Rectal smooth muscle tissue (tissue), 1 donor: ENCODE data around the gene TLR5.

Source experiments
- H3K27ac ChIP-seq: one replicate; pipeline ENCODE4 v1.7.0; 2013; ENCODE audit warnings: low read depth, low read length, inconsistent platforms
- H3K27me3 ChIP-seq: one replicate; pipeline ENCODE4 v1.7.0; 2013; ENCODE audit warnings: low read length; ENCODE audit not compliant: control insufficient read depth, insufficient read depth
- H3K36me3 ChIP-seq: one replicate; pipeline ENCODE4 v1.7.0; 2013; ENCODE audit warnings: low read length; ENCODE audit not compliant: control insufficient read depth, insufficient read depth
- H3K4me1 ChIP-seq: one replicate; pipeline ENCODE4 v1.7.0; 2013; ENCODE audit warnings: low read length; ENCODE audit not compliant: control insufficient read depth, insufficient read depth
- H3K4me3 ChIP-seq: one replicate; pipeline ENCODE4 v1.7.0; 2013; ENCODE audit warnings: low read length
- H3K9ac ChIP-seq: one replicate; pipeline ENCODE4 v1.7.0; 2013; ENCODE audit warnings: low read length

TLR5 gene

GRCh38 chr1:223142795-223143536, at the start of gene TLR5:
Gene TLR5, minus strand, starts transcription at chr1:223143248. Its CDS starts 30,217 bp downstream, at chr1:223113031.
- Histone ChIP-seq H3K9ac (peak within 1 kb of the TSS; percentile 45), H3K4me3 (peak within 1 kb of the TSS; percentile 75), H3K27ac (peak within 1 kb of the TSS; percentile 51), H3K27me3 (no peaks in the 10 kb centered on the region), H3K4me1 (peaks cover 10% of the 10 kb centered on the region), H3K36me3 (no peaks in the 10 kb centered on the region)

- no peaks in the 10 kb centered on the region for H3K4me1 ChIP-seq
- H3K27ac ChIP-seq, result no peak overlapping the region
- no peaks in the 10 kb centered on the region for H3K36me3 ChIP-seq
- H3K27me3 ChIP-seq, result no peaks in the 10 kb centered on the region
- no peak overlapping the region for H3K4me3 ChIP-seq
- no peak overlapping the region for H3K9ac ChIP-seq
Measured at GRCh38 chr1:223189903-223190724, 47.1 kb upstream of the TLR5 start.

- no peaks in the 10 kb centered on the region for H3K36me3 ChIP-seq
- no peaks in the 10 kb centered on the region for H3K27me3 ChIP-seq
- H3K9ac ChIP-seq, result no peak overlapping the region
- H3K4me3 ChIP-seq, result no peak overlapping the region
- H3K27ac ChIP-seq, result no peak overlapping the region
- H3K4me1 ChIP-seq, result no peaks in the 10 kb centered on the region
Measured at GRCh38 chr1:223189525-223189902, 46.5 kb upstream of the TLR5 start.

- H3K27ac ChIP-seq, result no peak overlapping the region
Measured at GRCh38 chr1:223188618-223189356, 45.7 kb upstream of the TLR5 start.

GRCh38 chr1:223186800-223187199, 43.8 kb upstream of the TLR5 start:
- no peak overlapping the region for H3K4me3 ChIP-seq
- no peaks in the 10 kb centered on the region for H3K27me3 ChIP-seq
- no peaks in the 10 kb centered on the region for H3K36me3 ChIP-seq
- no peak overlapping the region for H3K9ac ChIP-seq
- no peak overlapping the region for H3K27ac ChIP-seq
- no peaks in the 10 kb centered on the region for H3K4me1 ChIP-seq

More at GRCh38 chr1:223188618-223189356, 45.7 kb upstream of the TLR5 start:
- H3K27me3 ChIP-seq, result no peaks in the 10 kb centered on the region
- H3K9ac ChIP-seq, result no peak overlapping the region
- H3K4me1 ChIP-seq, result no peaks in the 10 kb centered on the region
- H3K4me3 ChIP-seq, result no peak overlapping the region
- H3K36me3 ChIP-seq, result no peaks in the 10 kb centered on the region

- Histone ChIP-seq H3K36me3 (no peaks in the 10 kb centered on the region), H3K4me3 (no peak overlapping the region), H3K27ac (no peak overlapping the region), H3K9ac (no peak overlapping the region), H3K27me3 (no peaks in the 10 kb centered on the region), H3K4me1 (no peaks in the 10 kb centered on the region)
Measured at GRCh38 chr1:223183268-223183862, 40.3 kb upstream of the TLR5 start.

- no peaks in the 10 kb centered on the region for H3K27me3 ChIP-seq
- H3K4me3 ChIP-seq, result no peak overlapping the region
- H3K27ac ChIP-seq, result no peak overlapping the region
- H3K36me3 ChIP-seq, result no peaks in the 10 kb centered on the region
- no peaks in the 10 kb centered on the region for H3K4me1 ChIP-seq
- H3K9ac ChIP-seq, result no peak overlapping the region
Measured at GRCh38 chr1:223180731-223181321, 37.8 kb upstream of the TLR5 start.

GRCh38 chr1:223179786-223180185, 36.7 kb upstream of the TLR5 start:
- Histone ChIP-seq H3K27ac (no peak overlapping the region), H3K4me1 (no peaks in the 10 kb centered on the region), H3K4me3 (no peak overlapping the region), H3K27me3 (no peaks in the 10 kb centered on the region), H3K36me3 (no peaks in the 10 kb centered on the region), H3K9ac (no peak overlapping the region)

- H3K27ac ChIP-seq, result no peak overlapping the region
- H3K9ac ChIP-seq, result no peak overlapping the region
- H3K4me1 ChIP-seq, result no peaks in the 10 kb centered on the region
- H3K27me3 ChIP-seq, result no peaks in the 10 kb centered on the region
- no peak overlapping the region for H3K4me3 ChIP-seq
- no peaks in the 10 kb centered on the region for H3K36me3 ChIP-seq
Measured at GRCh38 chr1:223179280-223179679, 36.2 kb upstream of the TLR5 start.

GRCh38 chr1:223177681-223178080, 34.6 kb upstream of the TLR5 start:
- no peak overlapping the region for H3K27ac ChIP-seq
- H3K4me1 ChIP-seq, result no peaks in the 10 kb centered on the region
- no peaks in the 10 kb centered on the region for H3K27me3 ChIP-seq
- no peaks in the 10 kb centered on the region for H3K36me3 ChIP-seq
- no peak overlapping the region for H3K4me3 ChIP-seq
- H3K9ac ChIP-seq, result no peak overlapping the region

GRCh38 chr1:223176437-223176836, 33.4 kb upstream of the TLR5 start:
- peak overlapping the region; percentile 12 for H3K27ac ChIP-seq

GRCh38 chr1:223175633-223176032, 32.6 kb upstream of the TLR5 start:
- peak overlapping the region; percentile 49 for H3K27ac ChIP-seq
- no peaks in the 10 kb centered on the region for H3K4me1 ChIP-seq
- no peaks in the 10 kb centered on the region for H3K36me3 ChIP-seq
- no peak overlapping the region for H3K4me3 ChIP-seq
- H3K9ac ChIP-seq, result no peak overlapping the region
- no peaks in the 10 kb centered on the region for H3K27me3 ChIP-seq

More at GRCh38 chr1:223176437-223176836, 33.4 kb upstream of the TLR5 start:
- no peak overlapping the region for H3K9ac ChIP-seq
- no peaks in the 10 kb centered on the region for H3K4me1 ChIP-seq
- no peaks in the 10 kb centered on the region for H3K27me3 ChIP-seq
- no peaks in the 10 kb centered on the region for H3K36me3 ChIP-seq
- H3K4me3 ChIP-seq, result no peak overlapping the region
